Measurements from ENCODE around the gene TARP.

GRCh38 chr7:38248069-38248567 lies 25.3 kb downstream of the TARP start:
- TF ChIP-seq SUZ12 (IDR thresholded peaks at IDR 0.05; ENCODE audit: extremely low read depth, insufficient read depth, insufficient read length) (no peak), YY1 (IDR thresholded peaks at IDR 0.05; ENCODE audit: insufficient read depth, insufficient read length) (no peak), ZNF274 (IDR thresholded peaks at IDR 0.05; ENCODE audit: low read depth, low read length) (no peak)

Measured in NT2/D1 (cell line).